IPS-20b (cell line): ENCODE measurements around the gene ZNF554.

Source experiments
- H3K27ac ChIP-seq: one replicate; pipeline ENCODE4 v1.5.1; 2013; ENCODE audit warnings: low read length
- H3K27me3 ChIP-seq: 2 replicates; pipeline ENCODE4 v1.6.1; 2013; ENCODE audit warnings: mild to moderate bottlenecking, low read length, inconsistent platforms; ENCODE audit not compliant: insufficient read depth
- H3K36me3 ChIP-seq: 2 replicates; pipeline ENCODE4 v1.6.1; 2013; ENCODE audit warnings: low read depth, mild to moderate bottlenecking, inconsistent platforms, low read length, moderate library complexity; ENCODE audit not compliant: insufficient read depth
- H3K4me1 ChIP-seq: 2 replicates; pipeline ENCODE4 v1.6.1; 2013; ENCODE audit warnings: mild to moderate bottlenecking, control low read depth, inconsistent platforms, low read length, moderate library complexity; ENCODE audit not compliant: insufficient read depth
- H3K4me3 ChIP-seq: 2 replicates; pipeline ENCODE4 v1.5.1; 2013; ENCODE audit warnings: mild to moderate bottlenecking, low read length, inconsistent platforms
- H3K9ac ChIP-seq: 2 replicates; pipeline ENCODE4 v1.6.1; 2013; ENCODE audit warnings: low read depth, mild to moderate bottlenecking, inconsistent platforms, low read length, moderate library complexity
- H3K9me3 ChIP-seq: 2 replicates; pipeline ENCODE4 v1.6.1; 2013; ENCODE audit warnings: mild to moderate bottlenecking, low read depth, low read length, inconsistent platforms; ENCODE audit not compliant: insufficient read depth

The ZNF554 gene

DNA sequence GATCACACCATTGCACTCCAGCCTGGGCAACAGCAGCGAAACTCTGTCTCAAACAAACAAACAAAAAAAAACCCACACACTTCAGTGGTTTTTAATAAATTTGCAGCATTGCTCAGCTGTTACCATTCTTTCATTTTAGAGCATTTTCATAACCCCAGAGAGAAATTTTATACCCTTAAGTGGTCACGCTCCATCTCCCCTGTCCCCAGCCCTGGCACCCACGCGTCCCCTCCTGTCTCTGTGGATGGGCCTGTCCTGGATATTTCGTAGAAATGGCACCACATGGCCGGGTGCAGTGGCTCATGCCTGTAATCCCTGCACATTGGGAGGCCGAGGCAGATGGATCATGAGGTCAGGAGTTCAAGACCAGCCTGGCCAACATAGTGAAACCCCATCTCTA lies 26.5 kb upstream of the ZNF554 start:
- H3K4me1 ChIP-seq, result no peaks in the 10 kb centered on the region
- no peak overlapping the region for H3K4me3 ChIP-seq
- H3K27me3 ChIP-seq, result no peaks in the 10 kb centered on the region
- no peak overlapping the region for H3K27ac ChIP-seq
- H3K9ac ChIP-seq, result no peak overlapping the region
- peaks cover 79% of the 10 kb centered on the region for H3K36me3 ChIP-seq
- H3K9me3 ChIP-seq, result no peaks in the 10 kb centered on the region

DNA sequence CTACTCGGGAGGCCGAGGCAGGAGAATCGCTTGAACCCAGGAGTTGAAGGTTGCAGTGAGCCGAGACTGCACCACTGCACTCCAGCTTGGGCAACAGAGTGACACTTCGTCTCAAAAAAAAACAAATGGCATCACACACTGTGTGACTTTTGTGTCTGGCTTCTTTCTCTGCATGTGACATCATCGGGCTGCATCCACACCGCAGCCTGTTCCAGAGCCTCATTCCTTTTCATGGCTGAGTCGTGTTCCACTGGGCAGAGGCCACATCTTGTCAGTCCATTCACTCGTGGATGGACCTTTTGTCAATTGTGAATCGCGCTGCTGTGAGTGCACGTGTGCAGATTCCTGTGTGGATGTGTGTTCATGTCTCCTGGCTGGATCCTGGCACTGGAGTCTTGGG lies 26.1 kb upstream of the ZNF554 start:
- H3K27me3 ChIP-seq, result no peaks in the 10 kb centered on the region
- H3K9me3 ChIP-seq, result no peaks in the 10 kb centered on the region
- no peak overlapping the region for H3K9ac ChIP-seq
- peaks cover 81% of the 10 kb centered on the region for H3K36me3 ChIP-seq
- no peak overlapping the region for H3K27ac ChIP-seq
- no peak overlapping the region for H3K4me3 ChIP-seq
- H3K4me1 ChIP-seq, result no peaks in the 10 kb centered on the region

DNA sequence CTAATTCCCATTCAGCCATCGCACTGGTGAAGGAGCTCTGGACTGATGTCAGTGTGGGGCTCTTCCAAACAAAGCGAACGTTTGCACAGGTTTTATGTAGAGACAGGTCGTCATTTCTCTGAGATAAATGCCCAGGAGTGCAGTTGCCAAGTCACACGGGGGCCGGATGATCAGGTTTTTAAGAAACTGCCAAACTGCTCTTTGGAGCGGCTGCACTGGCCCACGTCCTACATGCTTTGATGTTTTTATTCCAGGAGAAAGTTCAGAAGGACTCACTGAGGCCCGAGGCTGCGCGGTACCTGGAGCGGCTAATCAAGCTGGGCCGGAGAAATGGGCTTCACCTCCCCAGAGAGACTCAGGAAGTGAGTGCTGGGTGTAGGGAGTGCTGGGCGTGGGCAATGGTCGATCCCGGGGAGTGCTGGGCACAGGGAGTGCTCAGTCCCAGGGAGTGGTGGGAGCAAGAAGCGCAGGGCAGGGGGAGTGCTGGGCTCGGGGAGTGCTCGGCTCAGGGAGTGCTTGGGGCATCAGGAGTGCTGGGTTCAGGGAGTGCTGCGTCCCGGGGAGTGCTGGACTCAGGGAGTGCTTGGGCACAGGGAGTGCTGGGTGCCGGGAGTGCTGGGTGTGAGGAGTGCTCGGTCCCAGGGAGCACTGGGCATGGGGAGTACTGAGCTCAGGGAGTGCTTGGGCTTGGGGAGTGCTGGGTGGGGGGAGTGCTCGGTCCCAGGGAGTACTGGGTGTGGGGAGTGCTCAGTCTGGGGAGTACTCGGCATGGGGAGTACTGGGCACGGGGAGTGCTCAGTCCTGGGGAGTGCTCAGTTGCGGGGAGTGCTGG lies 23.6 kb upstream of the ZNF554 start:
- Histone ChIP-seq H3K27ac (no peak overlapping the region), H3K9ac (no peak overlapping the region), H3K4me3 (no peak overlapping the region), H3K9me3 (no peaks in the 10 kb centered on the region), H3K27me3 (no peaks in the 10 kb centered on the region), H3K36me3 (peaks cover 93% of the 10 kb centered on the region), H3K4me1 (no peaks in the 10 kb centered on the region)

DNA sequence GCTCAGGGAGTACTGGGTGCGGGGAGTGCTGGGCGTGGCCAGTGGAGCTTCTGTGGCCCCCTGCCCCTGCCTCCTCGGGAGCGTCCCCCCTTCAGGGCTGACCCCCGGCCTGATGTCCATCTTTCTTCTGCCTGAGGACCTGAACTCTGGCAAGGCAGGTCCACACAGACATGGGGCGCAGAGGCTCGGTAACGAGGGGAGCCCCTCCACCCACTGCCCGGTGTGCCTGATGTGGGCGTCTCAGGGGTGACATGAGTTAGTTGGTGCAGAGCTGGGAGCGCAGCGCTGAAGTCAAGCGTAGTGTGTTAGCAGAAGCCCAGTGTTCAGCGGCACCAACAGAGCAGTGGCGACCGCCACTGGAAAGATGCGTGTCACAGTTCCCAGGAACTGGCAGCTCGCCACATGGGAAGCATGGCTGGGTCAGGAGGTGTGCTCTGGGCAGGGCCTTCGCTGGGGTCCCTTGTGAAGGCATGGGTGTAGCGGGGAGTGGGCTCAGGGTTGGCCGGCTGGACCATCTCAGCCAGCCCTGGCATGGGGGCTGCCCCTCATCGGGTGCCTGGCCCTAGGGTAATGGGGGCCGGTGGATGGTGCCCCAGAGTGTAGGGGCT lies 22.9 kb upstream of the ZNF554 start:
- no peaks in the 10 kb centered on the region for H3K27me3 ChIP-seq
- no peaks in the 10 kb centered on the region for H3K4me1 ChIP-seq
- H3K4me3 ChIP-seq, result no peak overlapping the region
- no peak overlapping the region for H3K27ac ChIP-seq
- H3K36me3 ChIP-seq, result peaks cover 93% of the 10 kb centered on the region
- H3K9ac ChIP-seq, result no peak overlapping the region
- no peaks in the 10 kb centered on the region for H3K9me3 ChIP-seq

GRCh38 chr19:2797280-2797679 lies 22.4 kb upstream of the ZNF554 start:
- no peaks in the 10 kb centered on the region for H3K9me3 ChIP-seq
- no peak overlapping the region for H3K27ac ChIP-seq
- H3K9ac ChIP-seq, result no peak overlapping the region
- H3K36me3 ChIP-seq, result peaks cover 92% of the 10 kb centered on the region
- no peaks in the 10 kb centered on the region for H3K27me3 ChIP-seq
- H3K4me1 ChIP-seq, result no peaks in the 10 kb centered on the region
- H3K4me3 ChIP-seq, result no peak overlapping the region

DNA sequence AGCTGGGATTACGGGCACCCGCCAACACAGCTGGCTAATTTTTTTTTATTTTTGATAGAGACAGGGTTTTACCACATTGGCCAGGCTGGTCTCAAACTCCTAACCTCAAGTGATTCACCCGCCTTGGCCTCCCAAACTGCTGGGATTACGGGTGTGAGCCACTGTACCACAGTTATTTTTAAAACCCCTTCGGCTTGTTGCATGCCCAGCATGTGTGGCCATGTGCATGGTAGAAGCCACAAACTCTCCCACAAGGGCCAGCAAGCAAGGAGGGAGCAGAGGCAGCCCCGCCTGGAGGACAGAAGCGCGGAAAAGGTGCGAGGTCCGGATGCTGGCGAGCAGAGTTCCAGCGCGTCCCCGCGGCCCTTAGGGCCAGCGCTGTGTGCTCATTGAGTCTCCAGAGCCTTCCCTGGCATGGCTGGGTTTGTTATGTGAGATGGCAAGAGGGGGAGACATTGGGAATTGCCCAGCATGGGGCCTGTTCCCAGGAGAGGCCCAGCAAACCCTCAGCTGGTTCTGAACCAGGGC lies 21.4 kb upstream of the ZNF554 start:
- Histone ChIP-seq H3K27me3 (no peaks in the 10 kb centered on the region), H3K4me1 (no peaks in the 10 kb centered on the region), H3K9me3 (no peaks in the 10 kb centered on the region), H3K4me3 (no peak overlapping the region), H3K36me3 (peaks cover 93% of the 10 kb centered on the region), H3K27ac (no peak overlapping the region), H3K9ac (no peak overlapping the region)

GRCh38 chr19:2798733-2799132 lies 20.9 kb upstream of the ZNF554 start:
- H3K9ac ChIP-seq, result no peak overlapping the region
- H3K27me3 ChIP-seq, result no peaks in the 10 kb centered on the region
- no peak overlapping the region for H3K4me3 ChIP-seq
- H3K4me1 ChIP-seq, result no peaks in the 10 kb centered on the region
- H3K36me3 ChIP-seq, result peaks cover 92% of the 10 kb centered on the region
- H3K9me3 ChIP-seq, result no peaks in the 10 kb centered on the region
- H3K27ac ChIP-seq, result no peak overlapping the region

DNA sequence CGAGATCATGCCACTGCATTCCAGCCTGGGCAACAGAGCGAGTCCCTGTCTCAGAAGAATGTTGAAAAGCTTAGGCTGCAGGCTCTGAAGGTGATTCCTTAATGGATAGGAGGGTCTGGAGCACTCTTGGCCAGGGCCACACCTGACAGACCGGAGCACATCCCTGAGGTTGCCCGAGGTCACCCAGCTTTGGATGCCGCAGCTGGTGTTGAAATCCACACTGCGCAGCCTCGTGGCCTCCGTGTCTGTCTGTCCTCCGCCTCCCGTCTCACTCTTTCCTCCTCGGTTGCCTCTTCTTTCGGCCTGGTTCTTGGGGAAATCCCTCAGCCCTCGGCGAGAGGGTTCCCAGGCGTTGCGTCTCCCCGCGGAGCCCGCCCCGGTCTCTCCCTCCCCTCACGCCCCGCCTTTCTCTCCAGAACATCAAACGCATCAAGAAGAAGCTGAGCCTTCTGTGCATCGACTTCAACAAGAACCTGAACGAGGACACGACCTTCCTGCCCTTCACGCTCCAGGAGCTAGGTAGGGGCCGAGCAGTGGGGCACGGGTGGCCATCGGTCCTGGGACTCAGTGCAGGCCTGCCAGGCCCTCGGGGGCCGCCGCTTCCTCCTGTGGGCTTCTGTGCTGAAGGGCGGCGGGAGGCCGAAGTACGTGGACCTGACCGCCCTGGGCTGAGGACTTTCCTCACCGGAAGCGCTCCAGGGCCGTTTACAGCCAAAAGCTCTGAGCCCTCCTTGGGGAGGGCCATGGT lies 20.2 kb upstream of the ZNF554 start:
- H3K36me3 ChIP-seq, result peaks cover 92% of the 10 kb centered on the region

DNA sequence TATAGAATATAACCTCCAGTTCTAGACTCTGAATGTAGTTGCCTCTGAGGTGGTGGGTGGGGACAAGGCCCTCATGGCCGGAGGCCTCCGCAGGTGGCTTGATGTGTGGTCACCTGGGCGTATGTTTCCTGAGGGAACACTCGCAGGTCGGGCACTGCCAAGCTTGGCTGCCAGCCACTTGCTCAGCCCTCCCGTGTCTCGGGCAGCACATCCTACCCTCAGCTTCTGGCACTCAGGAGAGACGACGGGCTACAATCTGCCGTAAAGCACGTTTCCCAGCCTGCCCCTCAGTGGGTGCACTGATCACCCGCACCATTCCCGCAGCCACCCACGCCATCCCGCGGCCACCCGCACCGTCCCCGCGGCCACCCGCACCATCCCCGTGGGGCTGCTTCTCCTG lies 19.2 kb upstream of the ZNF554 start:
- peaks cover 94% of the 10 kb centered on the region for H3K36me3 ChIP-seq
- no peak overlapping the region for H3K27ac ChIP-seq
- H3K27me3 ChIP-seq, result no peaks in the 10 kb centered on the region
- H3K9ac ChIP-seq, result no peak overlapping the region
- H3K4me3 ChIP-seq, result no peak overlapping the region
- H3K9me3 ChIP-seq, result no peaks in the 10 kb centered on the region
- H3K4me1 ChIP-seq, result no peaks in the 10 kb centered on the region

More for the DNA sequence above, 20.2 kb upstream of the ZNF554 start:
- Histone ChIP-seq H3K27ac (no peak overlapping the region), H3K27me3 (no peaks in the 10 kb centered on the region), H3K4me1 (no peaks in the 10 kb centered on the region), H3K4me3 (no peak overlapping the region), H3K9me3 (no peaks in the 10 kb centered on the region), H3K9ac (no peak overlapping the region)

DNA sequence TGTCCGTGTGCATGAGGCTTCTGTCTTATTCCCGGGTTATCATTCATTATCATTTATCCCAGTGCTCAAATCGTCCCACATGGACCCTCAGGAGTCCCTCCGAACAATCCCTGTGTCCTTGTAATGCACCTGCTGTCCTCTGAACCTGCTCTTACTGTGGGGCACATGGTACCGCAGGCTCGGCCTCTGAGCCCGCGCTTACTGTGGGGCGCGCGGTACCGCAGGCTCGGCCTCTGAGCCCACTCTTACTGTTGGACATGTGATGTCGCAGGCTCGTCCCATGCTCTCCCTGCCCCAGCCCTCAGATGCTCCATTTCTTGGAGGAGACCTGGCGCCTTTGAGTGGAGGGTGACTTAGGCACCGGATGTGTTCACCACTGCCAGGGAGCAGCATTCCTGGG lies 16.8 kb upstream of the ZNF554 start:
- peaks cover 92% of the 10 kb centered on the region for H3K36me3 ChIP-seq
- H3K27me3 ChIP-seq, result no peaks in the 10 kb centered on the region
- H3K9ac ChIP-seq, result no peak overlapping the region
- H3K9me3 ChIP-seq, result no peaks in the 10 kb centered on the region
- no peaks in the 10 kb centered on the region for H3K4me1 ChIP-seq
- H3K4me3 ChIP-seq, result no peak overlapping the region
- no peak overlapping the region for H3K27ac ChIP-seq

GRCh38 chr19:2803486-2804155 lies 16.0 kb upstream of the ZNF554 start:
- peaks cover 91% of the 10 kb centered on the region for H3K36me3 ChIP-seq
- H3K27me3 ChIP-seq, result no peaks in the 10 kb centered on the region
- no peak overlapping the region for H3K9ac ChIP-seq
- no peak overlapping the region for H3K27ac ChIP-seq
- H3K9me3 ChIP-seq, result no peaks in the 10 kb centered on the region
- no peak overlapping the region for H3K4me3 ChIP-seq
- H3K4me1 ChIP-seq, result no peaks in the 10 kb centered on the region
